ENCODE measurements around the gene CEP135.

- no peak for TF ChIP-seq POLR2AphosphoS5 (IDR thresholded peaks at IDR 0.05)
- TF ChIP-seq, protein P1, sequence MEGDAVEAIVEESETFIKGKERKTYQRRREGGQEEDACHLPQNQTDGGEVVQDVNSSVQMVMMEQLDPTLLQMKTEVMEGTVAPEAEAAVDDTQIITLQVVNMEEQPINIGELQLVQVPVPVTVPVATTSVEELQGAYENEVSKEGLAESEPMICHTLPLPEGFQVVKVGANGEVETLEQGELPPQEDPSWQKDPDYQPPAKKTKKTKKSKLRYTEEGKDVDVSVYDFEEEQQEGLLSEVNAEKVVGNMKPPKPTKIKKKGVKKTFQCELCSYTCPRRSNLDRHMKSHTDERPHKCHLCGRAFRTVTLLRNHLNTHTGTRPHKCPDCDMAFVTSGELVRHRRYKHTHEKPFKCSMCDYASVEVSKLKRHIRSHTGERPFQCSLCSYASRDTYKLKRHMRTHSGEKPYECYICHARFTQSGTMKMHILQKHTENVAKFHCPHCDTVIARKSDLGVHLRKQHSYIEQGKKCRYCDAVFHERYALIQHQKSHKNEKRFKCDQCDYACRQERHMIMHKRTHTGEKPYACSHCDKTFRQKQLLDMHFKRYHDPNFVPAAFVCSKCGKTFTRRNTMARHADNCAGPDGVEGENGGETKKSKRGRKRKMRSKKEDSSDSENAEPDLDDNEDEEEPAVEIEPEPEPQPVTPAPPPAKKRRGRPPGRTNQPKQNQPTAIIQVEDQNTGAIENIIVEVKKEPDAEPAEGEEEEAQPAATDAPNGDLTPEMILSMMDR (IDR thresholded peaks at IDR 0.05), result no peak
Observed at GRCh38 chr4:55977811-55978210, 29.1 kb downstream of the CEP135 start.
